Measurements from ENCODE around the gene SLC2A13. TPM values are rescaled to one million over a fixed set of nuclear protein-coding genes. Genes with fewer than 3 reads are reported as not detected.

Gene SLC2A13
- polyA plus RNA-seq, 4 donors = 1.1 to 28.5 (median 3.0) TPM

GRCh38 chr12:40144023-40144422, 38.1 kb upstream of the SLC2A13 start:
- DNase-seq (no peak), FAIRE-seq (no peak)
- WGBS, 3 donors = 13 to 61% (median 26%) methylated on average over 1 of the region's 1 CpG
- H3K9me3 ChIP-seq (ENCODE audit: control insufficient read depth in 2 of 2, insufficient read depth in 1 of 2, low read depth in 1 of 2, low read length in 1 of 2) = no peaks in the 10 kb centered on the region
- H3K36me3 ChIP-seq (ENCODE audit: control insufficient read depth in 3 of 3, insufficient read depth in 2 of 3, low read depth in 1 of 3, low read length in 3 of 3) = no peaks in the 10 kb centered on the region
- no peak overlapping the region for H3K27ac ChIP-seq (ENCODE audit: low read depth in 1 of 3, low read length in 2 of 3)
- H3K4me3 ChIP-seq (ENCODE audit: low read depth in 1 of 3, low read length in 3 of 3) = no peak overlapping the region
- H3K4me1 ChIP-seq (ENCODE audit: control insufficient read depth in 3 of 3, insufficient read depth in 2 of 3, low read depth in 1 of 3, low read length in 2 of 3) = no peaks in the 10 kb centered on the region
- H3K27me3 ChIP-seq (ENCODE audit: control insufficient read depth in 3 of 3, insufficient read depth in 3 of 3, low read length in 3 of 3) = no peaks in the 10 kb centered on the region

GRCh38 chr12:40142001-40142744, 36.3 kb upstream of the SLC2A13 start:
- WGBS, 3 donors = 58 to 62% (median 60%) methylated on average over 4 of the region's 4 CpGs
- no peak for FAIRE-seq
- Histone ChIP-seq H3K27ac (ENCODE audit: low read depth in 1 of 3, low read length in 2 of 3) (no peak overlapping the region), H3K27me3 (ENCODE audit: control insufficient read depth in 3 of 3, insufficient read depth in 3 of 3, low read length in 3 of 3) (no peaks in the 10 kb centered on the region), H3K4me3 (ENCODE audit: low read depth in 1 of 3, low read length in 3 of 3) (no peak overlapping the region), H3K4me1 (ENCODE audit: control insufficient read depth in 3 of 3, insufficient read depth in 2 of 3, low read depth in 1 of 3, low read length in 2 of 3) (no peaks in the 10 kb centered on the region), H3K36me3 (ENCODE audit: control insufficient read depth in 3 of 3, insufficient read depth in 2 of 3, low read depth in 1 of 3, low read length in 3 of 3) (no peaks in the 10 kb centered on the region), H3K9me3 (ENCODE audit: control insufficient read depth in 2 of 2, insufficient read depth in 1 of 2, low read depth in 1 of 2, low read length in 1 of 2) (no peaks in the 10 kb centered on the region)
- no peak for DNase-seq

GRCh38 chr12:40138526-40138925, 32.6 kb upstream of the SLC2A13 start:
- H3K27ac ChIP-seq (ENCODE audit: low read depth in 1 of 3, low read length in 2 of 3) = no peak overlapping the region
- FAIRE-seq = no peak
- H3K9me3 ChIP-seq (ENCODE audit: control insufficient read depth in 2 of 2, insufficient read depth in 1 of 2, low read depth in 1 of 2, low read length in 1 of 2) = no peaks in the 10 kb centered on the region
- no peaks in the 10 kb centered on the region for H3K36me3 ChIP-seq (ENCODE audit: control insufficient read depth in 3 of 3, insufficient read depth in 2 of 3, low read depth in 1 of 3, low read length in 3 of 3)
- H3K27me3 ChIP-seq (ENCODE audit: control insufficient read depth in 3 of 3, insufficient read depth in 3 of 3, low read length in 3 of 3) = no peaks in the 10 kb centered on the region
- DNase-seq = no peak
- no peaks in the 10 kb centered on the region for H3K4me1 ChIP-seq (ENCODE audit: control insufficient read depth in 3 of 3, insufficient read depth in 2 of 3, low read depth in 1 of 3, low read length in 2 of 3)
- no peak overlapping the region for H3K4me3 ChIP-seq (ENCODE audit: low read depth in 1 of 3, low read length in 3 of 3)
- 82 to 93% (median 85%) methylated on average over 2 of the region's 2 CpGs for WGBS, 3 donors

- Histone ChIP-seq H3K4me1 (ENCODE audit: control insufficient read depth in 3 of 3, insufficient read depth in 2 of 3, low read depth in 1 of 3, low read length in 2 of 3) (no peaks in the 10 kb centered on the region), H3K27me3 (ENCODE audit: control insufficient read depth in 3 of 3, insufficient read depth in 3 of 3, low read length in 3 of 3) (no peaks in the 10 kb centered on the region), H3K4me3 (ENCODE audit: low read depth in 1 of 3, low read length in 3 of 3) (no peak overlapping the region), H3K36me3 (ENCODE audit: control insufficient read depth in 3 of 3, insufficient read depth in 2 of 3, low read depth in 1 of 3, low read length in 3 of 3) (no peaks in the 10 kb centered on the region), H3K9me3 (ENCODE audit: control insufficient read depth in 2 of 2, insufficient read depth in 1 of 2, low read depth in 1 of 2, low read length in 1 of 2) (no peaks in the 10 kb centered on the region), H3K27ac (ENCODE audit: low read depth in 1 of 3, low read length in 2 of 3) (no peak overlapping the region)
- 35 to 55% (median 44%) methylated on average over 3 of the region's 3 CpGs for WGBS, 3 donors
- FAIRE-seq (no peak), DNase-seq (no peak)
Observed at GRCh38 chr12:40137252-40137651, 31.4 kb upstream of the SLC2A13 start.

- FAIRE-seq (no peak), DNase-seq (no peak)
- no peak overlapping the region for H3K4me3 ChIP-seq (ENCODE audit: low read depth in 1 of 3, low read length in 3 of 3)
- H3K27me3 ChIP-seq (ENCODE audit: control insufficient read depth in 3 of 3, insufficient read depth in 3 of 3, low read length in 3 of 3) = no peaks in the 10 kb centered on the region
- H3K4me1 ChIP-seq (ENCODE audit: control insufficient read depth in 3 of 3, insufficient read depth in 2 of 3, low read depth in 1 of 3, low read length in 2 of 3) = no peaks in the 10 kb centered on the region
- H3K36me3 ChIP-seq (ENCODE audit: control insufficient read depth in 3 of 3, insufficient read depth in 2 of 3, low read depth in 1 of 3, low read length in 3 of 3) = no peaks in the 10 kb centered on the region
- H3K27ac ChIP-seq (ENCODE audit: low read depth in 1 of 3, low read length in 2 of 3) = no peak overlapping the region
- no peaks in the 10 kb centered on the region for H3K9me3 ChIP-seq (ENCODE audit: control insufficient read depth in 2 of 2, insufficient read depth in 1 of 2, low read depth in 1 of 2, low read length in 1 of 2)
Observed at GRCh38 chr12:40127408-40127807, 21.5 kb upstream of the SLC2A13 start.

GRCh38 chr12:40123496-40123895, 17.6 kb upstream of the SLC2A13 start:
- WGBS, 3 donors = 94 to 98% (median 94%) methylated on average over 1 of the region's 1 CpG
- peak; percentile 26 for FAIRE-seq

GRCh38 chr12:40122842-40123241, 17.0 kb upstream of the SLC2A13 start:
- 78 to 94% (median 84%) methylated on average over 1 of the region's 1 CpG for WGBS, 3 donors
- DNase-seq = no peak

More at GRCh38 chr12:40123496-40123895, 17.6 kb upstream of the SLC2A13 start:
- no peaks in the 10 kb centered on the region for H3K9me3 ChIP-seq (ENCODE audit: control insufficient read depth in 2 of 2, insufficient read depth in 1 of 2, low read depth in 1 of 2, low read length in 1 of 2)
- no peak overlapping the region for H3K4me3 ChIP-seq (ENCODE audit: low read depth in 1 of 3, low read length in 3 of 3)
- H3K27ac ChIP-seq (ENCODE audit: low read depth in 1 of 3, low read length in 2 of 3) = no peak overlapping the region
- no peak for DNase-seq
- no peaks in the 10 kb centered on the region for H3K36me3 ChIP-seq (ENCODE audit: control insufficient read depth in 3 of 3, insufficient read depth in 2 of 3, low read depth in 1 of 3, low read length in 3 of 3)
- H3K27me3 ChIP-seq (ENCODE audit: control insufficient read depth in 3 of 3, insufficient read depth in 3 of 3, low read length in 3 of 3) = peaks cover 0 to 1% (median 0%) of the 10 kb centered on the region in 3 donors
- no peaks in the 10 kb centered on the region for H3K4me1 ChIP-seq (ENCODE audit: control insufficient read depth in 3 of 3, insufficient read depth in 2 of 3, low read depth in 1 of 3, low read length in 2 of 3)

GRCh38 chr12:40117818-40118217, 11.9 kb upstream of the SLC2A13 start:
- H3K36me3 ChIP-seq (ENCODE audit: control insufficient read depth in 3 of 3, insufficient read depth in 2 of 3, low read depth in 1 of 3, low read length in 3 of 3) = no peaks in the 10 kb centered on the region
- FAIRE-seq = no peak
- no peak overlapping the region for H3K27ac ChIP-seq (ENCODE audit: low read depth in 1 of 3, low read length in 2 of 3)
- WGBS, 3 donors = 48 to 59% (median 58%) methylated on average over 3 of the region's 3 CpGs
- no peak for DNase-seq
- H3K4me1 ChIP-seq (ENCODE audit: control insufficient read depth in 3 of 3, insufficient read depth in 2 of 3, low read depth in 1 of 3, low read length in 2 of 3) = no peaks in the 10 kb centered on the region
- no peaks in the 10 kb centered on the region for H3K9me3 ChIP-seq (ENCODE audit: control insufficient read depth in 2 of 2, insufficient read depth in 1 of 2, low read depth in 1 of 2, low read length in 1 of 2)
- H3K4me3 ChIP-seq (ENCODE audit: low read depth in 1 of 3, low read length in 3 of 3) = no peak overlapping the region
- peaks cover 0 to 1% (median 0%) of the 10 kb centered on the region in 3 donors for H3K27me3 ChIP-seq (ENCODE audit: control insufficient read depth in 3 of 3, insufficient read depth in 3 of 3, low read length in 3 of 3)

More at GRCh38 chr12:40122842-40123241, 17.0 kb upstream of the SLC2A13 start:
- Histone ChIP-seq H3K27ac (ENCODE audit: low read depth in 1 of 3, low read length in 2 of 3) (no peak overlapping the region), H3K4me3 (ENCODE audit: low read depth in 1 of 3, low read length in 3 of 3) (no peak overlapping the region), H3K36me3 (ENCODE audit: control insufficient read depth in 3 of 3, insufficient read depth in 2 of 3, low read depth in 1 of 3, low read length in 3 of 3) (no peaks in the 10 kb centered on the region), H3K4me1 (ENCODE audit: control insufficient read depth in 3 of 3, insufficient read depth in 2 of 3, low read depth in 1 of 3, low read length in 2 of 3) (no peaks in the 10 kb centered on the region), H3K9me3 (ENCODE audit: control insufficient read depth in 2 of 2, insufficient read depth in 1 of 2, low read depth in 1 of 2, low read length in 1 of 2) (no peaks in the 10 kb centered on the region), H3K27me3 (ENCODE audit: control insufficient read depth in 3 of 3, insufficient read depth in 3 of 3, low read length in 3 of 3) (peaks cover 0 to 1% (median 0%) of the 10 kb centered on the region in 3 donors)
- FAIRE-seq = no peak

GRCh38 chr12:40110586-40110985, 4.7 kb upstream of the SLC2A13 start:
- Histone ChIP-seq H3K4me3 (ENCODE audit: low read depth in 1 of 3, low read length in 3 of 3) (no peak overlapping the region), H3K27ac (ENCODE audit: low read depth in 1 of 3, low read length in 2 of 3) (no peak overlapping the region), H3K9me3 (ENCODE audit: control insufficient read depth in 2 of 2, insufficient read depth in 1 of 2, low read depth in 1 of 2, low read length in 1 of 2) (no peaks in the 10 kb centered on the region), H3K27me3 (ENCODE audit: control insufficient read depth in 3 of 3, insufficient read depth in 3 of 3, low read length in 3 of 3) (no peaks in the 10 kb centered on the region), H3K36me3 (ENCODE audit: control insufficient read depth in 3 of 3, insufficient read depth in 2 of 3, low read depth in 1 of 3, low read length in 3 of 3) (no peaks in the 10 kb centered on the region), H3K4me1 (ENCODE audit: control insufficient read depth in 3 of 3, insufficient read depth in 2 of 3, low read depth in 1 of 3, low read length in 2 of 3) (no peaks in the 10 kb centered on the region)
- FAIRE-seq (no peak), DNase-seq (no peak)
- WGBS, 3 donors = 67 to 75% (median 74%) methylated on average over 1 of the region's 1 CpG
